GM19239 (cell line): ENCODE data around the gene BAHD1.

Experiments
- DNase-seq: peaks from one replicate; pipeline ENCODE4 v3.0.0; 2011; ENCODE audit warnings: low spot score; ENCODE audit not compliant: insufficient read length
- FAIRE-seq: peaks from 2 replicates; lab custom pipeline; 2011; peaks lifted over from hg19 to GRCh38; lab: Jason Lieb, UNC

BAHD1 gene

DNA sequence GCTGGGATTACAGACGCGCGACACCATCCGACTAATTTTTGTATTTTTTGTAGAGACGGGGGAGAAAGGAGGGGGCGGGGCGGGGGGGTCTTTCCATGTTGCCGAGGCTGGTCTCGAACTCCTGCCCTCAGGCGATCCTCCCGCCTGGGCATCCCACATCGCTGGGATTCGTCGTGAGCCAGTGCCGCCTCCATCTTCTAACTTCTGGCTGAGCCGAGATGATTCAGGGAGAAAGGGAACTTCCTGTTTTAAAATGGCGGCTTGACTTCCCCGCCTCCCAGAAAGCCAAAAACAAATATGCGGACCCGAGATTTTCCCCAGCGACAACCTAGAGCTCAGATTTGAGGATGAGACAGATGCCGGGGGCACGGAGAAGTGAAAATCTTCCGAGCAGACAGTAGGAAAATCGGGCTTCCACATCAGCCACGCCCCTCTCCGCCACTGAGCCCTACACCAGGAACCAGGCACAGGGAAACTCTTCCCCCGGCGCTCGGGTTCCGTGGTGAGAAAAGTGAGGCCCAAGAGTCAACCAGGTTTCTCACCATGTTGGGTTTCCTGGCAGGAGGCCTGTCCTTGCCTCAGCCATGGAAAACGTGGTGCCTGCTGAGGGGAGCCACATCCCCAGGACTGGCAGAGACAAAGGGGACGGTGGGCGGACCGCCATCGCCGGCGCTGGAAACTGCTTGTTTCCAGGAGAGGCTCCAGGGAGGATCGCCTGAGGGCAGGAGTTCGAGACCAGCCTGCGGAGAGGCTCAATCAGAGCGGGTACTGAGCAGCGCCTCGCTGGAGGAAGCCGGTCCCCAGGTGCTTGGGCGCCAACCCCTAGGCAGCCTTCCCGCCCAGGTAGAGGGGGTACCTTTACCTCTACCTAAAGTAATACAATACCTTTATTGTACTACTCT, 48.8 kb downstream of the BAHD1 start:
- FAIRE-seq (no peak), DNase-seq (no peak)

GRCh38 chr15:40493089-40493840, 52.5 kb downstream of the BAHD1 start:
- DNase-seq, result no peak
- no peak for FAIRE-seq

GRCh38 chr15:40495516-40495915, 54.8 kb downstream of the BAHD1 start:
- no peak for DNase-seq
- FAIRE-seq, result no peak

GRCh38 chr15:40498418-40498817, 57.7 kb downstream of the BAHD1 start:
- DNase-seq (no peak), FAIRE-seq (no peak)

- no peak for FAIRE-seq
- no peak for DNase-seq
These were observed 58.1 kb downstream of the BAHD1 start for GRCh38 chr15:40498891-40499290.

GRCh38 chr15:40499931-40500330, 59.2 kb downstream of the BAHD1 start:
- FAIRE-seq, result no peak

GRCh38 chr15:40500568-40501330, 60.0 kb downstream of the BAHD1 start:
- DNase-seq (no peak), FAIRE-seq (no peak)

More at GRCh38 chr15:40499931-40500330, 59.2 kb downstream of the BAHD1 start:
- DNase-seq, result no peak

GRCh38 chr15:40501487-40501886, 60.7 kb downstream of the BAHD1 start:
- FAIRE-seq, result no peak
- no peak for DNase-seq

DNA sequence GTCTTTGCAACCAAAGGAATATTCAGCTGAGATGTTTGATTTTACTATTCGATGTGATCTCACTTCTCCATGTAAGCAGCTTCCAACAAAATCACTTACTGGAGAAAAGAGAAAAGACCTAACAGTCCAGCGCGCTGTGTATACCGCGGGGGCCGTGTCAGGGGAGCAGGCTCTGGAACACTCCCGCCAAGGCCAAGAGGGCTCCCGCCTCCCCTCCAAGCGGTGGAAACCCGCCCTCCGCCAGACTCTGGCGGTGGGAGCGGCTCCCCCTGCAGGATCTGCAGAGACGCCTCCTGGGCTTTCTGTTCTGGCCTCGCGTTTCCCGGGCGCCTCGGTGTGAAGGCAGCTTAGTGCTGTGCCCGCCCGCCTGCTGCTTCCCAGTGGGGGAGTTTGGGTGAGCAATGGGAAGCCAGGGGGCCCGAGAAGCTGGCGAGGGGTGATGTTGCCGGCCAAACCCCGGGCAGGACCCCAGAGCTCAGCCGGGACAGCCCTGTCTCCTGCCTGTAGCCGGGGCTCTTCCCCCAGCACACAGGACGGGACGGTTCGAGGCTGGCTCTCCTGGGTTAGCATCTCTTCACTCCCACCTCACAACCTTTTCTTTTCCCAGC, 66.3 kb downstream of the BAHD1 start:
- FAIRE-seq, result peak; percentile 86
- peak; percentile 59 for DNase-seq

DNA sequence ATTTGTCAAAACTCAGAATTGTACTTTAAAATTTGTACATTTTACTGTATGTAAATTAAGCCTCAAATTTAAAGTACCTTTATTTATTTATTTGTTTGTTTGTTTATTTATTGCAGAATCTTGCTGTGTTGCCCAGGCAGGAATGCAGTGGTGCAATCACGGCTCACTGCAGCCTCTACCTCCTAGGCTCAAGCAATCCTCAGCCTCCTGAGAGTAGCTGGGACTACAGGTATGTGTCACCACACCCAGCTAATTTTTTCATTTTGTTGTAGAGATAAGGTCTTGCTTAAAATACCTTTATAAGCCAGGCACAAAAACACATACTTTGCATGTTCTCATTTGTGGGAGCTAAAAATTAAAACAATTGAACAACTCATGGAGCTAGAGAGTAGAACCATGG, 67.5 kb downstream of the BAHD1 start:
- no peak for FAIRE-seq
- DNase-seq, result no peak

GRCh38 chr15:40510201-40510600, 69.4 kb downstream of the BAHD1 start:
- no peak for FAIRE-seq
- no peak for DNase-seq

GRCh38 chr15:40511093-40511471, 70.3 kb downstream of the BAHD1 start:
- peak; percentile 71 for FAIRE-seq
- DNase-seq, result peak; percentile 46

GRCh38 chr15:40511472-40512133, 70.8 kb downstream of the BAHD1 start:
- FAIRE-seq (no peak), DNase-seq (peak; percentile 44)

- no peak for FAIRE-seq
- no peak for DNase-seq
These were observed 71.7 kb downstream of the BAHD1 start for GRCh38 chr15:40512440-40512839.

- DNase-seq (no peak), FAIRE-seq (no peak)
These were observed 72.9 kb downstream of the BAHD1 start for GRCh38 chr15:40513609-40514008.

DNA sequence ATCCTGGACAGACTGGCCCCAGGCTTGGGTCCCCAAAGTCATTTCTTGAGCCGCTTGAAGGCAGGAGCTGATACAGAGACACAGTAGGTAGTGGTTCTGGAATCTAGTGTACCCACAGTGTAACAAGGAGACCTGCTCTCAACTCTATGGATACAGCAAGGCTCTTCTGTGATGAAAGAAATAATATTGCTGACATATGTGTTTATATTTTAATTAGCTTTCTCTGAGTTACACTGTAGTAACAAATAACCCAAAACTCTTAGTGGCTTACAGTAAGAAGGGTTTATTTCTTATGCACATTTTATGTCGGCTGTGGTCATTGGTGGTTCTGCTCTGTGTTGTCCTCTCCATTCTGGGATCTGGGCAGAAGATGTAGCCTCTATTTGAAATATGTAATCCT, 75.6 kb downstream of the BAHD1 start:
- no peak for FAIRE-seq
- no peak for DNase-seq
